ENCODE measurements around the gene CALML5. TPM values are rescaled to one million over a fixed set of nuclear protein-coding genes. Genes with fewer than 3 reads are reported as not detected.
A peak's percentile ranks its signal among the peaks of the same experiment; 100 is the strongest.

The CALML5 gene
- total RNA-seq, 4 donors from 2014 or later, result not detected

- Histone ChIP-seq H3K9me3 (no peaks in the 10 kb centered on the region), H3K36me3 (no peaks in the 10 kb centered on the region), H3K27me3 (no peaks in the 10 kb centered on the region), H3K27ac (peak overlapping the region in 3 of 4 donors; percentile 87 to 89 (median 88)), H3K4me3 (no peak overlapping the region), H3K4me1 (peaks cover 22 to 40% (median 34%) of the 10 kb centered on the region in 4 donors)
- intact Hi-C loops (cut with DNase I; ENCODE audit: low total_unique reads) (no loop called here), in situ Hi-C loops (cut with MboI; ENCODE audit: low pct_ligation_motif_present in 1 of 4, low pct_unique_long_range_greater_than_20kb in 1 of 4, low sequenced_read_pairs in 3 of 4) (no loop called here)
- TF ChIP-seq POLR2A (IDR thresholded peaks at IDR 0.05), result no peak
- TF ChIP-seq POLR2AphosphoS5 (IDR thresholded peaks at IDR 0.05), result no peak
- no peak for TF ChIP-seq EP300 (IDR thresholded peaks at IDR 0.05; ENCODE audit: low read depth)
- no peak for TF ChIP-seq CTCF (IDR thresholded peaks at IDR 0.05)
- no peak for DNase-seq
- WGBS, 2 donors (ENCODE audit: low coverage in 1 of 2), result 54 to 58% methylated on average over 4 to 5 of the region's 5 CpGs
These were observed 34.8 kb downstream of the CALML5 start for GRCh38 chr10:5464546-5464945.

GRCh38 chr10:5462841-5463293 is 36.5 kb downstream of the CALML5 start:
- Histone ChIP-seq H3K4me3 (no peak overlapping the region), H3K27ac (no peak overlapping the region), H3K36me3 (peaks cover 0 to 5% (median 2%) of the 10 kb centered on the region in 4 donors), H3K9me3 (no peaks in the 10 kb centered on the region), H3K4me1 (peaks cover 20 to 35% (median 31%) of the 10 kb centered on the region in 4 donors), H3K27me3 (no peaks in the 10 kb centered on the region)
- DNase-seq, result no peak
- TF ChIP-seq POLR2AphosphoS5 (IDR thresholded peaks at IDR 0.05), result no peak
- TF ChIP-seq POLR2A (IDR thresholded peaks at IDR 0.05), result no peak
- no peak for TF ChIP-seq EP300 (IDR thresholded peaks at IDR 0.05; ENCODE audit: low read depth)
- no peak for TF ChIP-seq CTCF (IDR thresholded peaks at IDR 0.05)
- WGBS, 2 donors (ENCODE audit: low coverage in 1 of 2), result 81% methylated on average over 6 of the region's 7 CpGs; no CpG with 5 or more reads in 1 of the 2 donors
- in situ Hi-C loops (cut with MboI; ENCODE audit: low pct_ligation_motif_present in 1 of 4, low pct_unique_long_range_greater_than_20kb in 1 of 4, low sequenced_read_pairs in 3 of 4) (no loop called here), intact Hi-C loops (cut with DNase I; ENCODE audit: low total_unique reads) (no loop called here)

GRCh38 chr10:5461914-5462840 is 37.2 kb downstream of the CALML5 start:
- no peak overlapping the region for H3K4me3 ChIP-seq
- no peak overlapping the region for H3K27ac ChIP-seq
- DNase-seq, result no peak
- peaks cover 14 to 29% (median 24%) of the 10 kb centered on the region in 4 donors for H3K4me1 ChIP-seq
- peaks cover 0 to 12% (median 6%) of the 10 kb centered on the region in 4 donors for H3K36me3 ChIP-seq
- in situ Hi-C loops (cut with MboI; ENCODE audit: low pct_ligation_motif_present in 1 of 4, low pct_unique_long_range_greater_than_20kb in 1 of 4, low sequenced_read_pairs in 3 of 4) (no loop called here), intact Hi-C loops (cut with DNase I; ENCODE audit: low total_unique reads) (no loop called here)
- TF ChIP-seq POLR2A (IDR thresholded peaks at IDR 0.05) (no peak), CTCF (IDR thresholded peaks at IDR 0.05) (no peak), EP300 (IDR thresholded peaks at IDR 0.05; ENCODE audit: low read depth) (no peak), POLR2AphosphoS5 (IDR thresholded peaks at IDR 0.05) (no peak)
- WGBS, 2 donors (ENCODE audit: low coverage in 1 of 2), result 68 to 71% methylated on average over 17 of the region's 17 CpGs
- H3K9me3 ChIP-seq, result no peaks in the 10 kb centered on the region
- H3K27me3 ChIP-seq, result no peaks in the 10 kb centered on the region

- Histone ChIP-seq H3K4me1 (peaks cover 5 to 19% (median 15%) of the 10 kb centered on the region in 4 donors), H3K36me3 (peaks cover 0 to 21% (median 10%) of the 10 kb centered on the region in 4 donors), H3K9me3 (no peaks in the 10 kb centered on the region), H3K27ac (peak overlapping the region in 1 of 4 donors; percentile 1), H3K27me3 (no peaks in the 10 kb centered on the region), H3K4me3 (no peak overlapping the region)
- intact Hi-C loops (cut with DNase I; ENCODE audit: low total_unique reads) (no loop called here), in situ Hi-C loops (cut with MboI; ENCODE audit: low pct_ligation_motif_present in 1 of 4, low pct_unique_long_range_greater_than_20kb in 1 of 4, low sequenced_read_pairs in 3 of 4) (no loop called here)
- no peak for TF ChIP-seq POLR2A (IDR thresholded peaks at IDR 0.05)
- no peak for TF ChIP-seq EP300 (IDR thresholded peaks at IDR 0.05; ENCODE audit: low read depth)
- no peak for TF ChIP-seq CTCF (IDR thresholded peaks at IDR 0.05)
- DNase-seq, result no peak
- WGBS, 2 donors (ENCODE audit: low coverage in 1 of 2), result 81 to 89% methylated on average over 4 of the region's 4 CpGs
These were observed 38.2 kb downstream of the CALML5 start for GRCh38 chr10:5461203-5461588.

Measured in transverse colon (tissue), 4 donors.